T1000 (cell line): ENCODE measurements around the gene MTUS2.

Experiments
- DNase-seq: peaks from one replicate; lab custom pipeline; 2025; ENCODE audit warnings: mixed read lengths; lab: John Stamatoyannopoulos, UW

Gene MTUS2

GRCh38 chr13:29239653-29240525 lies 419.8 kb downstream of the MTUS2 start:
- no peak for DNase-seq

- no peak for DNase-seq
Measured at GRCh38 chr13:29254626-29255370, 434.7 kb downstream of the MTUS2 start.

- DNase-seq = no peak
Measured at GRCh38 chr13:29255567-29255966, 435.4 kb downstream of the MTUS2 start.

GRCh38 chr13:29260684-29261083 lies 440.5 kb downstream of the MTUS2 start:
- DNase-seq = no peak

GRCh38 chr13:29266261-29266660 lies 446.1 kb downstream of the MTUS2 start:
- no peak for DNase-seq

- DNase-seq = no peak
Measured at GRCh38 chr13:29266756-29267733, 446.9 kb downstream of the MTUS2 start.

- DNase-seq = no peak
Measured at GRCh38 chr13:29270271-29270985, 450.3 kb downstream of the MTUS2 start.

GRCh38 chr13:29271606-29272005 lies 451.5 kb downstream of the MTUS2 start:
- DNase-seq = no peak

- no peak for DNase-seq
Measured at GRCh38 chr13:29279356-29280254, 459.5 kb downstream of the MTUS2 start.

- DNase-seq = no peak
Measured at GRCh38 chr13:29281932-29282495, 461.9 kb downstream of the MTUS2 start.

GRCh38 chr13:29284726-29285125 lies 464.6 kb downstream of the MTUS2 start:
- DNase-seq = no peak

GRCh38 chr13:29287237-29287636 lies 467.1 kb downstream of the MTUS2 start:
- no peak for DNase-seq

- no peak for DNase-seq
Measured at GRCh38 chr13:29292045-29292444, 471.9 kb downstream of the MTUS2 start.

GRCh38 chr13:29294821-29295220 lies 474.7 kb downstream of the MTUS2 start:
- no peak for DNase-seq

GRCh38 chr13:29301027-29301426 lies 480.9 kb downstream of the MTUS2 start:
- no peak for DNase-seq

GRCh38 chr13:29304148-29304547 lies 484.0 kb downstream of the MTUS2 start:
- DNase-seq = no peak

- no peak for DNase-seq
Measured at GRCh38 chr13:29310806-29311205, 490.7 kb downstream of the MTUS2 start.

- DNase-seq = no peak
Measured at GRCh38 chr13:29315847-29316246, 495.7 kb downstream of the MTUS2 start.

- DNase-seq = no peak
Measured at GRCh38 chr13:29317828-29318227, 497.7 kb downstream of the MTUS2 start.

GRCh38 chr13:29318741-29319140 lies 498.6 kb downstream of the MTUS2 start:
- no peak for DNase-seq
